HG02571 (cell line): ENCODE results near the gene MARS2.
"Not testable (repeated sequence)": the region's sequence is repeated elsewhere in the genome, so short reads cannot be mapped to it uniquely, and the experiment has no call there.

Source experiments
- ATAC-seq: cut with Tn5 transposase; IDR thresholded peaks from one replicate; pipeline ENCODE4 v1.9.1; 2021; ENCODE audit warnings: mild to moderate bottlenecking, moderate library complexity; ENCODE audit not compliant: unreplicated experiment

Gene MARS2

DNA sequence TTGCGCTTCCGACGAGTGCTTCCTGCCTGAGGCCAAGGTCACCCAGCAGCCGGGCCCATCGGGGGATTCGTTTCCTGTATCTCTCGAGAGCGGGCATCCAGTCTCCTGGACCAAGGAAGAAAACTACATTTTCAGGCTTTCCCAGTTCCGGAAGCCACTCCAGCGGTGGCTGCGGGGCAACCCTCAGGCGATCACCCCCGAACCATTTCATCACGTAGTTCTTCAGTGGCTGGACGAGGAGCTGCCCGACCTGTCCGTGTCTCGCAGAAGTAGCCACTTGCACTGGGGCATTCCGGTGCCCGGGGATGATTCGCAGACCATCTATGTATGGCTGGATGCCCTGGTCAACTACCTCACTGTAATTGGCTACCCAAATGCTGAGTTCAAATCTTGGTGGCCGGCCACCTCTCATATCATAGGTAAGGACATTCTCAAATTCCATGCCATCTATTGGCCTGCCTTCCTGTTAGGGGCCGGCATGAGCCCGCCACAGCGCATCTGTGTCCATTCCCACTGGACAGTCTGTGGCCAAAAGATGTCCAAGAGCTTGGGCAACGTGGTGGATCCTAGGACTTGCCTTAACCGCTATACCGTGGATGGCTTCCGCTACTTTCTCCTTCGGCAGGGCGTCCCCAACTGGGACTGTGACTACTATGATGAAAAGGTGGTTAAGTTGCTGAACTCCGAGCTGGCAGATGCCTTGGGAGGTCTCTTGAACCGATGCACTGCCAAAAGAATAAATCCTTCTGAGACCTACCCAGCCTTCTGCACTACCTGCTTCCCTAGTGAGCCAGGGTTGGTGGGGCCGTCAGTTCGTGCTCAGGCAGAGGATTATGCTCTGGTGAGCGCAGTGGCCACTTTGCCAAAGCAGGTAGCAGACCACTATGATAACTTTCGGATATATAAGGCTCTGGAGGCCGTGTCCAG is 1.0 kb downstream of the MARS2 start:
- ATAC-seq = no peak

DNA sequence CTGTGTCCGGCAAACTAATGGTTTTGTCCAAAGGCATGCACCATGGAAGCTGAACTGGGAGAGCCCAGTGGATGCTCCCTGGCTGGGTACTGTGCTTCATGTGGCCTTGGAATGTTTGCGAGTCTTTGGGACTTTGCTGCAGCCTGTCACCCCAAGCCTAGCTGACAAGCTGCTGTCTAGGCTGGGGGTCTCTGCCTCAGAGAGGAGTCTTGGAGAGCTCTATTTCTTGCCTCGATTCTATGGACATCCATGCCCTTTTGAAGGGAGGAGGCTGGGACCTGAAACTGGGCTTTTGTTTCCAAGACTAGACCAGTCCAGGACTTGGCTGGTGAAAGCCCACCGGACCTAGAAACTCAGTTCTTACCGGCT is 1.7 kb downstream of the MARS2 start:
- ATAC-seq = no peak

DNA sequence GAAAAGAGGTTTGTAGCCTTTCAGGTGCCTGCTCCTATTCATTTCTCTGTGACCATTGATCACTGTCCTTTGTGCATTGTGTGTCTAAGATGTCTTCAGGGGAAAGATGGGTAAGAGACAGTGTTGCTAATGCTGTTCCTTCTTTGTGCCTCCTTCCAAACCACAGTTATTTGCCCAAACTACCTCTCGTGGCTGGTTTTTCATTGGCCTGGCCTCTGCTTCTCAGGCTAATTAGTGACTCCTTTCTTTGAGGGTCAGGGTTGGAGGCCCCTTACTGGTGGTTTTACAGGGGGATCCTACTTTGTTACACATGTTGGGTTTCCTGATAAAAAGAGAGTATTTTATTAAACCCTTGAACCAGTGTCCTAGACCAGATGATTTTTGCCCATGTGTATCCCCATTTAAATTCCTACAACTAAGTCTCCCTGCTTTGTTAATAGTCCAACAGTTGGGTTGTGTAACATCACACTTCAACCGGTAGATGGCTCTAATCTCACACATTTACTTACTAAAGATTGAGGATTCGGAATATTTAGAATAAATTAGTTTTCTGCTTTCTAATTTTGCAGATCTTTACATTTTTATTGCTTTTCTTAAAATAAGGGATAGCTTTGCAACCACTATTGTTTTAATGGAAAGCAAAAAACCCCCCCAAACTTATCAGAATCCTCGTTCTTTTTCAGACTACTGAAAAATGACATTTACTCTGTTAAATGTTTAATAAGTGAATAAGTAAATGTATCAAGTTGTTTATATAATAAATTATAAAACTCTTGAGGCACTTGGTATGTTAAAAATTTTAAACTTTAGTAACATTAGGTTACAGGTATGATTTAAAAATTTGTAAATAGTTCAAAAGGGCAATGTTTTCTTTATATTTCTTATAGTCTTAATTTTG is 2.4 kb downstream of the MARS2 start:
- no peak for ATAC-seq

DNA sequence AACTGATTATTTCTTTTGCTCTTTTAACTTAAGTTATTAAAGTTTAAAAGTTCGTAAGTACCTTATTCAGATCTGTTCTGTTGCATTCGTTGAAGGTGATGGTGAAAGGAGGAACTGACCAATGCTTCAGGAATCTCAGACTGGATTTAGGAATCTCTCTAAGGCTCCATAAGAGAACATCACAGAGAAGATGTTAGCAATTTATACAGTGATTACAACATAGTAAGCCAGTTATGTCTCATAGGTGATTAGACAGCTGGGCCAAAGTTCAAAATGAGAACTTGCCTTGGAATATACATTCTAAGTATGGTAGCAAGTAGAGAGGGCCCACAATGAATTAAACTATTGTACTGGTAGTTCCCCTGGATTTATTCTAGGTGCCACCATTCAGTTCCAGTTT is 3.2 kb downstream of the MARS2 start:
- no peak for ATAC-seq

DNA sequence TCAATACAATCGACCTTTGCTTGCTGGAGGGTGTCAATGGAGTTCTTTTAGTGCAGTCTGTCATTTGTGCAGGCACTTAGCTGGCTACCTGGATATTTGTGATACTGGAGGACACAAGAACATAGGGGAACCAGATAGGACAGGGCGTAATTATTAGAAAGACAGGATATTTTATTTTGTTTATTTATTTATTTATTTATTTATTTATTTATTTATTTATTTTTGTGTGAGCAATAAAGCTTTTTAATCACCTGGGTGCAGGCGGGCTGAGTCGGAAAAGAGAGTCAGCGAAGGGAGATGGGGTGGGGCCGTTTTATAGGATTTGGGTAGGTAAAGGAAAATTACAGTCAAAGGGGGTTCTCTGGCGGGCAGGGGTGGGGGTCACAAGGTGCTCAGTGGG is 4.0 kb downstream of the MARS2 start:
- not testable (repeated sequence) for ATAC-seq

DNA sequence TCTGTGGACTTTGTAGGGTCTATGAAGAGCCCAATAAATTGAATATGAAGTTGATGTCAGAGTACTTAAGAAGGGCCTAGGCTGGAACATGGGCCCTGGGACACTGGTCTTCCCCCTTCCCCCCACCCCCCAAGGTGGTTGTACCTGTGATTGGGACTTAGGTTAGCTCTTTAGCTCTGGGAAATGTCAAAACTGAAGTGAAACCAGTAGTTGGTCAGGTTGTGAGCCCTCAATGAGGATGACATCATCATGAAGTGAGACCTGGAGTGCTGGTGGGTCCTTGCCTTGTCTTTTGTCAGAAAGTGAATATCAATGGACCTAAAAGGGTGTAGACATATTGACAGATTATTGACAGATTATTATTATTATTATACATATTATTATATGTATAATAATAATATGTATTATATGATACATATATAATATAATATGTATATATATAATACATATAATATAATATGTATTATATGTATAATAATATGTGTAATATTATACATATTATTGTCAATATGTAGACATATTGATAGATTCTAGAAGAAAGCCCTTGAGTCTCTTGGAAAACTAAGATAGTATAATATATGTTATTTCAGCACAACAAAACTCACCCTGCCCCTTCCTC is 5.4 kb downstream of the MARS2 start:
- ATAC-seq = peak; percentile 83

DNA sequence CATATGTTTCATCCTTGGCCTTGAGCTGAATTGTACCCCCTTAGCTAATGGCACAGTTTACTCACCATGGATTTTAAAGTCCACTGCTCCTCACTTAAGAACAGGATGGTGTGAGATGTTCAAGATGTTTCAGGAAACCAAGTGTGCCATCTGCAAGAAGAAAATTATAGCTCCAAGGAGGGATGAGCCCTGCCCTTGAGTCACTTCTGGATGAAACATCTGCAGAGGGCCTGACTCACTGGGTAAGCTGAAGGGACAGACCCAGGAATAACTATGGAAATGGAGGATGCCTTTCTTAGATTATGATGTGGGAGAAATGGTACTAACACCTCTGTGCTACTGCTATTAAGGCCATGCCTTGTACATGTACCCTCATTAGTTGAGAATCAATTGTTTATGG is 6.4 kb downstream of the MARS2 start:
- no peak for ATAC-seq

DNA sequence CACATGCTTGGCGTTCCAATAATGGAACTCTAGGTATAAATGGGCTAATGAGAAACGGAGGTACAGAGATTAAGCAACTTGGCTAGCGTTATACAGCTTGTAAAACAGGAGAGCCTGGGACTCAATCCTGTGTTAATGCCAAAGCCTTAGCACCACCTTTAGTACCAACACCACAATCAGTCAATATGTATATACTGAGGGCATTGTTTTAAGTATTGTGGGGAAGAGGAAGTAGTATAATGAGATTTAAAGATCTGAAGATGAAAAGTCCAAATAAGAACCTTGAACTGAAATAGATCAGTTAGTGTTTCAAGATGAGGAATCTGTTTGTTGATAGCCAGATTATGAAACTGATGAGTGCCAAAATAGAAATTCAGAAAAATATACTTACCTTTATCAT is 8.1 kb downstream of the MARS2 start:
- no peak for ATAC-seq

DNA sequence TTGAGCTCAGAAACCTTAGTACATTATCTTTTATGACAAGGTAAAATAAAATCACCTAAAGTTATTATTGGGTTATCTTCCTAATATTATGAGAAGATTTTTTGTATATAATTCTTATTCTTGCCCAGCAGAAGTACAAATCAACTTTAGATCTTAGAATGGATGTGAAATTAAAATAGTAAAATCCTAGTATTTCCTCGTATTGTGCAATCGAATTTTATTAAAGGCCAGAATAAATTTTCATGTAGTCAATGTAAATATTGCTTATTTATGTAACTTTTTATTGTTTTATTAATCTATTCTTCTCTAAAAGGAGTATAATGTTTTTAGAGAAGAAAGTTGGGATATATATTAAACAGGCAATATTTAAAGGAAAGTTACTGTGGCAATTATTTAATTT is 12.7 kb downstream of the MARS2 start:
- ATAC-seq = no peak

DNA sequence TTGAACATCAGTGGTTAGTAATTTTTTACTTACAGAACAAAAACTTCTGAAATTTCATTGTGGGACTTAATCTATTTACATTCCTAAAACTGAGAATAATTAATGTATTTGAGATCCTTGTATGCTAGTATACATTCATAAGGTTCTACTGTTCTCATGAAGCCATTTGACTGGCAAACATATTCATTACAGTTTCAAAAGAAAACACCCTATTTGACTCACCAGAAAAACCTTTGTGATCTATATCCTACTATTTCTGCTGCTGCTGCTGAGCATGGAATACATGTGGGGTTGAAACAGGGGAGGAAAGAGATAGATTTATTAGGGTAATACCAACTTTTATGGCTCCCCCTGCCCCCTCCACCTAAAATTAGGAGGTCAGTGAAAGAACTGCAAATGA is 21.8 kb downstream of the MARS2 start:
- ATAC-seq = no peak

DNA sequence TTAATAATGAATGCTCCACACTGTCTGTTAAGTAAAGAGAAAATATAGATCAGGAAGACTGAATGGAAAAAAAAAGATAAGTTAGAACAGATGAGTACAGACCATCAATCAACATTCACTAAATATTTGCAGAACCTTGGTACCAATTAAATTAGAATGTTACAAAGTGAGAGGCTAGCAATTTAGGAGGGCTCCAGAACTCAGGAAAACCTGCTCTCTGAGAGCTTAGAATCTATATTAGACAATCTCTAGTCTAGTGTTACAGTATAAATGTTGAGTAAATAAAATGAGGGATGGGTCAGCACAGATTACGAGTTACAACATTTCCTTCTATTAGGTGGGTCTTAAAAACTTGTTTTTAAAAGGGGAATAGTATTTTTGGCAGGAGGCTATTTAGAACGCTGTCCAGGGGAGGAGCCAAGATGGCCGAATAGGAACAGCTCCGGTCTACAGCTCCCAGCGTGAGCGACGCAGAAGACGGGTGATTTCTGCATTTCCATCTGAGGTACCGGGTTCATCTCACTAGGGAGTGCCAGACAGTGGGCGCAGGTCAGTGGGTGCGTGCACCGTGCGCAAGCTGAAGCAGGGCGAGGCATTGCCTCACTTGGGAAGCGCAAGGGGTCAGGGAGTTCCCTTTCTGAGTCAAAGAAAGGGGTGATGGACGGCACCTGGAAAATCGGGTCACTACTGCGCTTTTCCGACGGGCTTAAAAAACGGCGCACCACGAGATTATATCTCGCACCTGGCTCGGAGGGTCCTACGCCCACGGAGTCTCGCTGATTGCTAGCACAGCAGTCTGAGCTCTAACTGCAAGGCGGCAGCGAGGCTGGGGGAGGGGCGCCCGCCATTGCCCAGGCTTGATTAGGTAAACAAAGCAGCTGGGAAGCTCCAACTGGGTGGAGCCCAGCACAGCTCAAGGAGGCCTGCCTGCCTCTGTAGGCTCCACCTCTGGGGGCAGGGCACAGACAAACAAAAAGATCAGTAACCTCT is 23.7 kb downstream of the MARS2 start:
- not testable (repeated sequence) for ATAC-seq

DNA sequence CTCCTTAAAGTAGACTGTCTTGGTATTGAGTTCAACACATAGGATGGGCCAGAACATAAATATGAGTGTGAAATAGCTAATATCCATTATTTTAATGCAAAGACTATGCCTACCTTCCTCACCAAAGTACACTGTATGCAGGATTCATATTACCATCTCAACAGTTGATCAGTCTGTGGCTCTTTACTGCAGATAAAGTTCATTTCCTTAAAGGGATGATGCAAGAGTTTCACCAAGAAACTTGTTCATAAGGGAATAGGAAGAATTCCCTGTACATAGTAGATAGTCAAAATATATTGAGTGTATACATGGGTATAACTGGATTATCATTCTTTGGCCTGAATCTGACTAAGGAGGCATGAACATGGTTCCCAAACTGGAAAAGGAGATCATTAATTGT is 35.0 kb downstream of the MARS2 start:
- ATAC-seq = no peak
